ENCODE data around the gene HIF1AN. TPM values are rescaled to one million over a fixed set of nuclear protein-coding genes. Genes with fewer than 3 reads are reported as not detected.

The HIF1AN gene
- total RNA-seq, 2 donors from 2014 or later, result 38.8 to 45.9 TPM

DNA sequence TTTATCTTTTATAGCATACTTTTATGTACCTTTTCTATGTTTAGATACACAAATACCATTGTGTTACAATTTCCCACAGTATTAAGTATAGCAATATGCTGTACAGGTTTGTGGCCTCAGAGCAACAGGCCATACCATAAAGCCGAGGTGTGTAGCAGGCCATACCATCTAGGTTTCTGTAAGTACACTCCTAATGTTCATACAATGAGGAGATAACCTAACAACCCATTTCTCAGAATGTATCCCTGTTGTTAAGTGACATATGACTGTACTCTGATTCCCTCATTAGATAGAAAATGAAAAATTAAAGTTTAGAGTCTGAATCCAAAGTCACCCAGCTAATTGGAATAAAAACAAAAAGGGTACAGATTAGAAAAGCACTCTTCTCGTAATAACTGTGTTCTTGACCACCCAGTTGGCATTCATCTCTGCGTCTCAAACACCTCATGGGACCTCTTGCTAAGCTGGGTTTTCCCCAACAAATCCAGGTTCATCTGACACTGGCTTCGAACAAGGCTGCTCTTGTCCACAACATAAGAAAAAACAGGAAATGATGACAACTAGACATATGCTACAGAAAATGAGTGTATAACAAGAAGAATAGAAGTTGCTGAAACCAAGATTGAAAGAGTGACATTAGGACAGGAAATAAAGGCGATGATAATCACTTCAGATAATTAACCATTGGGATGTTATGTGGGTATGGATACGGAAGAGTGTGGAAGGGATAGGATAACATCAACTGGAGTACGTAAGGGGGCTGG is 7.4 kb upstream of the HIF1AN start:
- H3K27ac Mint-ChIP-seq, result peak overlapping the region; percentile 98
- no peak for DNase-seq
- peak overlapping the region; percentile 98 for H3K4me3 Mint-ChIP-seq

DNA sequence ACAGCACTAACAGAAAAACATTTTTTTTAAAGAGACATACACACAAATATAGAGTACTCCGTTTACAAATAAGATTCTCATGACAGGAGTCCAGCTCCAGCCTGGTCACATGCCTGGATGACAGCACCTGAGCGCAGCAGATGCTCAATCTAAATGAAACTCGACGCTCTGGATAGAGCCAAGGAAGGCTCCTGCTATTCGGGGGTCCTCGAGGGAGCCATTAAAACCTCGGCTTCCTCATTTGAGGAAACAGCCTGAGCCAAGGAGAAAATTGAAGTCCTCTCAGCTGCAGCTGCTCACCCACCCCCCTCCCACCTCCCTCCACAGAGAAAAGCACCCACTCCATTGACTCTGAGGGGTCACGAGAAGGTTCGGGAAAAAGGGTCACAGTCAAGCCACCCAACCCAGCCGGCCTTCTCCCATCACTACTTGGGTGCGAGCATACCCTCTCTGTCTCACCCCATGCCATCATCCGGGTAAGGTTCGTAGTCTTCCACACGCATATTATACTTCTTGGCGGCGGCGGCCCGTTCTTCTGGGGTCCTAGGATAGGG is 6.7 kb upstream of the HIF1AN start:
- H3K9me3 ChIP-seq (ENCODE audit: control insufficient read depth, low read length, poor library complexity, severe bottlenecking), result no peaks in the 10 kb centered on the region
- H3K27me3 Mint-ChIP-seq, result no peaks in the 10 kb centered on the region
- DNase-seq (no peak), ATAC-seq (no peak)
- peaks cover 5% of the 10 kb centered on the region for H3K36me3 Mint-ChIP-seq (ENCODE audit: low read depth)
- peak overlapping the region; percentile 98 for H3K4me3 Mint-ChIP-seq
- H3K27ac Mint-ChIP-seq, result peak overlapping the region; percentile 98
- peaks cover 28% of the 10 kb centered on the region for H3K4me1 Mint-ChIP-seq

More for the DNA sequence above, 7.4 kb upstream of the HIF1AN start:
- ATAC-seq, result peak; percentile 71
- Mint-ChIP-seq H3K36me3 (ENCODE audit: low read depth) (peaks cover 5% of the 10 kb centered on the region), H3K4me1 (peaks cover 30% of the 10 kb centered on the region), H3K27me3 (no peaks in the 10 kb centered on the region)
- H3K9me3 ChIP-seq (ENCODE audit: control insufficient read depth, low read length, poor library complexity, severe bottlenecking), result no peaks in the 10 kb centered on the region

DNA sequence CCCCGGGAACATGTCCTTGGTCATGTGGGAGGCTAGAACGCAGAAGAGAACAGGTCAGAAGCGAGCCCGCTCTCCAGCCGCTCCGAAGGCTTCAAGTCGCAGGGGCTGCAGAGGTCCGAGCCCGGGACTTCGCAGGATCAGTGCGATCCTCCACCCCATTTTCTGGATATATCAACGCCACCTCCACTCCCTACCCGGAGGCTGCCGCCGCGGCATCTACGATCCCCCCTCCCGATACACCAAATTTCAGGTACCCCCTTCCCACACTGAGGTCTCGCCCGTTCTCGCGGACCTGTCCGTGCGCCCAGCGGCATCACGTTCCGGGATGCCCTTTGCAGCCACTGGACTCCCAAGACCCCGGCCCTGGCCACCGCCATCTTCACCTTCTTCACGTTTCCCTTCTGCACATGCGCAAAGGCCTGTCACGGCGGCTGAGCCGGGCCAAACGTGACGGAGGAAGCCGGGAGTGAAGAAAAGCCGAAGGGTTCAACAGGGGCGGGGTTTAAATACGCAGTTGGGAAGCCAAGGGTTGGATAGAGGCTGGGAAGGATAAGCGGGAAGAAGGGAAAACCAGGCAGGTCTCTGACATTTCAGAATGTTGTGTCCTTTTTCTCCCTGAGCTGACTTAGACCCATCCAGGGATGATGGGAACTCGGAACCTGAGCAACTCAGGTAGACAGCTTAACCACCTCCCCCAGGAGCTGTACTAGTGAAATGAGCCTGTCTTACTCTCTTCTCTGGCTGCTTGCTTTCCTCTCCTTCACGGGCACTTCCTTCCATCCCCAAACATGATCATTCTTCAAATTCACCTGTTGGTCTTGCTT is 6.1 kb upstream of the HIF1AN start, which contains the start of gene NDUFB8:
Gene NDUFB8, minus strand, starts transcription at position 397 of the 824 bp plus-strand sequence. Its CDS starts 20 bp downstream, at position 377.
- no peaks in the 10 kb centered on the region for H3K27me3 Mint-ChIP-seq
- peak; percentile 71 to 83 (median 74) for DNase-seq
- no peaks in the 10 kb centered on the region for H3K9me3 ChIP-seq (ENCODE audit: control insufficient read depth, low read length, poor library complexity, severe bottlenecking)
- H3K4me1 Mint-ChIP-seq, result peaks cover 24% of the 10 kb centered on the region
- H3K27ac Mint-ChIP-seq, result peak within 1 kb of the TSS; percentile 98
- H3K4me3 Mint-ChIP-seq, result peak within 1 kb of the TSS; percentile 98
- peak; percentile 80 for ATAC-seq
- H3K36me3 Mint-ChIP-seq (ENCODE audit: low read depth), result peaks cover 5% of the 10 kb centered on the region

DNA sequence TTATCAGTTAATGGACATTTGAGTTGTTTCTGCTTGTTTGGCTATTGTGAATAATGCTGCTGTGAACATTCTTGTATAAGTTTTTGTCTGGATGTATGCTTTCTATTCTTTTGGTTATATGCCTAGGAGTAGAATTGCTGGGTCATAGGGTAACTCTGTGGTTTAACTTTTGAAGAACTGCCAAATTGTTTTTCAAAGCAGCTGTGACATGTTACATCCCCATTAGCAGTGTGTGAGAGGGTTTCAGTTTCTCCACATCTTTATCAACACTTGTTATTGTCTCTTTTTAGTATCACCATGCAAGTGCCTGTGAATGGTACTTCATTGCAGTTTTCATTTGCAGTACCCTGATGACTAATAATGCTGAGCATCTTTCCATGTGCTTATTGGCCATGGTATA is 4.0 kb upstream of the HIF1AN start:
- DNase-seq, result no peak
- H3K4me3 Mint-ChIP-seq, result no peak overlapping the region
- no peaks in the 10 kb centered on the region for H3K27me3 Mint-ChIP-seq
- no peak overlapping the region for H3K27ac Mint-ChIP-seq
- peaks cover 17% of the 10 kb centered on the region for H3K4me1 Mint-ChIP-seq
- peaks cover 5% of the 10 kb centered on the region for H3K36me3 Mint-ChIP-seq (ENCODE audit: low read depth)
- H3K9me3 ChIP-seq (ENCODE audit: control insufficient read depth, low read length, poor library complexity, severe bottlenecking), result no peaks in the 10 kb centered on the region
- ATAC-seq, result no peak

DNA sequence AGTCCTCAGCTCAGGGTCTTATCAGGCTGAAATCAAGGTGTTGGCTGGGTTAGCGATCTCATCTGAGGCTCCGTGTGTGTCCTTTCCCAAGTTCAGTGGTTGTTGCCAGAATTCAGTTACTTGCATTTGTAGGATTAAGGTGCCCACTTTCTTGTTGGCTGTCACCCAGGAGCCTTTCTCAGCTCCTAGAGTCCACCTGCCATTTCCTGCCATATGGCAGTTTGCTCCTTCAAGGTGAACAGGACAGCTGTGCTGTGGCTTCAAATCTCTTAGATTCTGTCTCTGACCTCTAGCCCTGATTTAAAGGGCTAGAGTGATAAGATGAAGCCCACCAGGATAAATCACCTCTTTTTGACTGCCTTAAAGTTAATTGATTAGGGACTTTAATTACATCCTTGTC is 1.0 kb upstream of the HIF1AN start:
- no peaks in the 10 kb centered on the region for H3K9me3 ChIP-seq (ENCODE audit: control insufficient read depth, low read length, poor library complexity, severe bottlenecking)
- no peak for ATAC-seq
- Mint-ChIP-seq H3K4me1 (peaks cover 13% of the 10 kb centered on the region), H3K27me3 (no peaks in the 10 kb centered on the region), H3K4me3 (no peak overlapping the region), H3K27ac (no peak overlapping the region), H3K36me3 (ENCODE audit: low read depth) (peaks cover 2% of the 10 kb centered on the region)
- no peak for DNase-seq

DNA sequence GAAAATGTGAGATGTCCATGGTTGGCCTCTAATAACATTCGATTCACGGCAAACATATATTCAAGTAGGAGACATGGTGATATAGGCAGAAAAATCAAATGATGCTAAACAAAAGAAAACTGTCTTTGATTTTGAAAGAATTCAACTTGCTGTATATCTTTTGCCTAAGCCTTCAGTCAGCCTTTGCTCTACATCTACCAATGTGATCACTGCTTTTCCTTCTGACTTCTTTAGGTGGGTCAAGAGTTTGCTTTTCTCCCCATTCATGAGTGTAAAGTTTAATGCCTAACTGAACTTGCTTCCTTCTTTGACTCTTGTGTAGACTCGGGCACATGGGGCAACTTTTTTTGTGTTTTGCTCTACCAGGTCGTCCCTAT is 417 bp upstream of the HIF1AN start:
- no peak for DNase-seq
- Mint-ChIP-seq H3K4me1 (peaks cover 7% of the 10 kb centered on the region), H3K27ac (no peak overlapping the region), H3K27me3 (no peaks in the 10 kb centered on the region), H3K36me3 (ENCODE audit: low read depth) (peaks cover 2% of the 10 kb centered on the region), H3K4me3 (no peak overlapping the region)
- H3K9me3 ChIP-seq (ENCODE audit: control insufficient read depth, low read length, poor library complexity, severe bottlenecking), result no peaks in the 10 kb centered on the region
- ATAC-seq, result peak; percentile 3

DNA sequence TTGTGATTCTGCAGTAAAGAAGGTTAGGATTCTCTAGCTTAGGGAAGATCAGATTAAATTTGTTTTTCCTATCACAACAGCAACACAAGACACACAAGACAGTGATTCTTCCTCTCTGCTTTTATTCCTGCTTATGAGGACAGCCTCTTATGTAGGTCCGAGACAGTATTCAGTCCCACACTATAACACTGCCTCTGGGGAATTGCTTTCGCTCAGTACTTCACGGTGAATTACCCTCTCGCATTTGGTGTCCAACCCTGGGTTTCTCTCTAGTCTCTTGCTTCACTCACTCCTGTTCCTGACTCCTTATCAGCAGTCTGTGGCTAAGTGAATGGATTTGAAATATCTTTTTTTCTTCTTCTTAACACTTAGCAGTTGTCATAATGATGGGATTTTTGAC is 1.7 kb downstream of the HIF1AN start:
- no peaks in the 10 kb centered on the region for H3K27me3 Mint-ChIP-seq
- ATAC-seq (no peak), DNase-seq (no peak)
- no peak overlapping the region for H3K27ac Mint-ChIP-seq
- peaks cover 8% of the 10 kb centered on the region for H3K4me1 Mint-ChIP-seq
- peak overlapping the region; percentile 61 for H3K4me3 Mint-ChIP-seq
- H3K36me3 Mint-ChIP-seq (ENCODE audit: low read depth), result peaks cover 5% of the 10 kb centered on the region
- H3K9me3 ChIP-seq (ENCODE audit: control insufficient read depth, low read length, poor library complexity, severe bottlenecking), result no peaks in the 10 kb centered on the region

DNA sequence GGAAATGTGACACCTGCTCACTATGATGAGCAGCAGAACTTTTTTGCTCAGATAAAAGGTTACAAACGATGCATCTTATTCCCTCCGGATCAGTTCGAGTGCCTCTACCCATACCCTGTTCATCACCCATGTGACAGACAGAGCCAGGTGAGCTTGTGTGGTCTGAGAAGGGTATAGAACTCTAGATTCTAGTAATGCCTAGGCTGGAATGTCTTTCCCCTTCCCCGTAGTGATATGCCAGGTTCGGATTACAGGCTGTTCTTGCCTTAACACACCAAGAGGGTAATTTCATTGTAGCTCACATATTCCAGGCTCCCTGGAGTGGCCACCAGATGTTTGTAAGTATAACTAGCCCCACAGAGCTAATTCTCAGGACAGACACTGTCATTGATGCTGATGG is 9.2 kb downstream of the HIF1AN start:
- H3K4me3 Mint-ChIP-seq, result no peak overlapping the region
- H3K4me1 Mint-ChIP-seq, result peaks cover 6% of the 10 kb centered on the region
- DNase-seq, result no peak
- H3K27me3 Mint-ChIP-seq, result no peaks in the 10 kb centered on the region
- H3K36me3 Mint-ChIP-seq (ENCODE audit: low read depth), result peaks cover 25% of the 10 kb centered on the region
- no peak for ATAC-seq
- H3K9me3 ChIP-seq (ENCODE audit: control insufficient read depth, low read length, poor library complexity, severe bottlenecking), result no peaks in the 10 kb centered on the region
- no peak overlapping the region for H3K27ac Mint-ChIP-seq

DNA sequence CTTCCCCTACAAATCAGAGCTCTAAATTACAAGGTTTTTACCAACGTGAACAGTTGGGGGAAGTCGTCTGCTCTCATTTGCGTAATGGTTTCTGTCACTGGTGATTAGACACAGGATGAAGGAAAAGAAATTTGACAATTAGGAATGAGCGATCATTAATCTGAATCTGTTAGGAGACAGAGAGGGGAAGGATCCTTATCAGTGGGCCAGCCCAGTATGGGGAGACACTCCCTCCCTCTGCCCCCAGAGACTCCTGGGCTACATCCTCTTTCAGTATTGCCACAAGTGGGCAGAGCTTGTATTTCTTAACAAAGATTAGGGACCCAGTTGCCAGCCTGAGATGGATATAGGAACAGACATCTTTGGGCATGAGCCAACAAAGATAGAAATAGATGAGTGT is 15.5 kb downstream of the HIF1AN start:
- Mint-ChIP-seq H3K27me3 (no peaks in the 10 kb centered on the region), H3K4me1 (peaks cover 9% of the 10 kb centered on the region), H3K36me3 (ENCODE audit: low read depth) (peaks cover 18% of the 10 kb centered on the region), H3K27ac (no peak overlapping the region), H3K4me3 (no peak overlapping the region)
- DNase-seq (no peak), ATAC-seq (no peak)
- no peaks in the 10 kb centered on the region for H3K9me3 ChIP-seq (ENCODE audit: control insufficient read depth, low read length, poor library complexity, severe bottlenecking)

DNA sequence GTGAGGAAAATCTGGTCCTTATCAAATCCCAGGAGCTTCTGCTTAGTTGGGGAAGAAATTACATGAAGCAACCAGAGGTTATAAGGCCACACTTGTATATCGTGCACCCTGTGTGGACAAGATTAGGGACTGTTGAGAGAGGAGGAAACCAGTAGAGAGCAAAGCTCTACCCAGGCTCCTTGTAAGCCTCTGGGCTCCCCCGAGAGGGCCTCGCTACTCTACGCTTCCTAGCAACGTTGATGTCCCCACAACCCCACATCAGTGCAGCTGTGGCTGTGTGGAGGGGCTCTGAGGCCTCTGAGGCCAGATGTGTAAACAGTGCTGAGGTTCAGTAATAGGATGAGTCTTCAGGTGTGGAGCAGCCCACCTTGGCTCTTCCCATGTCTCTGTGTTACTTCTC is 16.0 kb downstream of the HIF1AN start:
- peaks cover 7% of the 10 kb centered on the region for H3K4me1 Mint-ChIP-seq
- no peak for DNase-seq

DNA sequence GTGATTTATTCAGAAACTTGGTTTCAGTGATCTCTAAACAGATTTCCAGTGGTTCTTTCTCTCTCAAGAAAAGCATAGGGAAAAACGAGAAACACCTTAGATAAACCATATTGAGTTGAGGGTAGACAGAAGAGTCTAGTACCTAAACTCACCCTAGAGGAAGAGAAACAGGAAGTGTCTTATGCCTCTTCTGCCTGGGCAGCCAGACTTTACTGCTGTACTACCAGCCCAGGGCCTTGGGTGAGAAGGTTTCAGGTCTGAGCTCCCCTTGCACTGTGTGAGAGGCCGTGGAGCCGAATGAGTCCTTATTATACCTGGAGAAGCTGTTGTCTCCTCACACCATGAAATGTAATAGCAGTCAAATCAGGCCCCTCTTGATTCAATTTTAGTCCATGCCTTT is 18.2 kb downstream of the HIF1AN start:
- DNase-seq (no peak), ATAC-seq (no peak)
- Mint-ChIP-seq H3K27me3 (peaks cover 6% of the 10 kb centered on the region), H3K4me1 (peaks cover 13% of the 10 kb centered on the region), H3K36me3 (ENCODE audit: low read depth) (peaks cover 15% of the 10 kb centered on the region), H3K27ac (no peak overlapping the region), H3K4me3 (no peak overlapping the region)
- no peaks in the 10 kb centered on the region for H3K9me3 ChIP-seq (ENCODE audit: control insufficient read depth, low read length, poor library complexity, severe bottlenecking)

More for the DNA sequence above, 16.0 kb downstream of the HIF1AN start:
- H3K4me3 Mint-ChIP-seq, result no peak overlapping the region
- ATAC-seq, result no peak
- no peaks in the 10 kb centered on the region for H3K27me3 Mint-ChIP-seq
- H3K36me3 Mint-ChIP-seq (ENCODE audit: low read depth), result peaks cover 16% of the 10 kb centered on the region
- H3K9me3 ChIP-seq (ENCODE audit: control insufficient read depth, low read length, poor library complexity, severe bottlenecking), result no peaks in the 10 kb centered on the region
- no peak overlapping the region for H3K27ac Mint-ChIP-seq

DNA sequence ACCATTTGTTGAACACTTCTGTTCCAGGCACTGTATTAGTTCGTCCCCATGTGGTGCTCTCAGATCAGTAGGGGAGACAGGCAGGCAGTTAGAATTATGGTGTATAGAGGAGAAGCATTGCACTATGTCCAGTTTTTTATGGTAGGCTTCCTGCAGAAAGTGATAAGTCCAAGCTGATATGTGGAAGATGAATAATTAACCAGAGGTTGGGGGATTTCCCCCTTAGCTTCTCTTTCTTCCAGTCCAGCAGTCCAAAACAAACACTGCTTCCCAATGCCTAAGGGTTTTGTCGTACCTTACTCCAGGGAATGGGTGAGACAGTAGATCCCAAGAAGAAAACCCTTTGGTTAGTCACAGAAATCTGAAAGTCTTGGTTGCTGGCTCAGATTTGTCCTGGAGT is 19.2 kb downstream of the HIF1AN start:
- Mint-ChIP-seq H3K27me3 (peaks cover 6% of the 10 kb centered on the region), H3K27ac (peak overlapping the region; percentile 8), H3K4me3 (no peak overlapping the region), H3K4me1 (peaks cover 11% of the 10 kb centered on the region), H3K36me3 (ENCODE audit: low read depth) (peaks cover 12% of the 10 kb centered on the region)
- ATAC-seq, result no peak
- no peaks in the 10 kb centered on the region for H3K9me3 ChIP-seq (ENCODE audit: control insufficient read depth, low read length, poor library complexity, severe bottlenecking)
- DNase-seq, result no peak

DNA sequence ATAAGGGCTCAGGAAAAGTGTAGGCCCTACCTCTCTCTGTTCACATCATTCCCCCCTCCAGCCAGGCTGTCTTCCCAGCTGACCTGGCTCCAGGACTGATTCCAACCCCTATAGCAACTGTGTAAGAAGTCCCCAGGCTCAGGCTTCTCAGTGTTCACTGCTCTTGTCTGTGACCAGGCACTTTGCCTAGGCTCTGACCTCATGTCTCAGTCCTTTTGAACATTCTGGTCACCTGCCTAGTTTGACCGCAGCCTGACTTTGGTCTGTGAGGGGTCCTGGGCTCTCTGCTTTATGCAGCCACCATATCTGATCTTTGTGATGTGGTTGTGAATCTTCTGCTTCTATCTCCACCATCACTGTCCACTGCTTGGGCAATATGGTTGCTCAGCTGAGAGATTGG is 24.5 kb downstream of the HIF1AN start:
- H3K4me3 Mint-ChIP-seq, result peak overlapping the region; percentile 52
- H3K27ac Mint-ChIP-seq, result no peak overlapping the region

More for the DNA sequence above, 24.5 kb downstream of the HIF1AN start:
- no peaks in the 10 kb centered on the region for H3K9me3 ChIP-seq (ENCODE audit: control insufficient read depth, low read length, poor library complexity, severe bottlenecking)
- DNase-seq, result no peak
- peaks cover 25% of the 10 kb centered on the region for H3K4me1 Mint-ChIP-seq
- peaks cover 15% of the 10 kb centered on the region for H3K36me3 Mint-ChIP-seq (ENCODE audit: low read depth)
- no peak for ATAC-seq
- H3K27me3 Mint-ChIP-seq, result peaks cover 20% of the 10 kb centered on the region

All from T-helper 17 cell (primary cell).